Keratinocyte (primary cell): ENCODE data around the gene DCAF15. TPM values are rescaled to one million over a fixed set of nuclear protein-coding genes. Genes with fewer than 3 reads are reported as not detected.

Source experiments
- DNase-seq: peaks from one replicate; pipeline ENCODE4 v3.0.0-alpha.2; 2011; ENCODE audit warnings: low read depth, missing footprints, low spot score
- FAIRE-seq: peaks from 2 replicates; lab custom pipeline; 2011; peaks lifted over from hg19 to GRCh38; lab: Jason Lieb, UNC
- H2AFZ ChIP-seq: 2 replicates; pipeline ENCODE4 v1.6.0; 2012; ENCODE audit warnings: low read length, control low read depth, inconsistent platforms; ENCODE audit not compliant: control insufficient read depth
- H3K27ac ChIP-seq: 2 replicates; pipeline ENCODE4 v1.5.1; 2011; ENCODE audit warnings: low read length; ENCODE audit not compliant: control insufficient read depth, insufficient read depth
- H3K27me3 ChIP-seq: 3 replicates; pipeline ENCODE4 v1.6.0; 2011; ENCODE audit warnings: low read length; ENCODE audit not compliant: control insufficient read depth, insufficient read depth; ENCODE audit errors: extremely low read depth
- H3K36me3 ChIP-seq, 2 experiments: 2 replicates in 1 of 2; 3 replicates in 1 of 2; pipeline ENCODE4 v1.5.1; 2011; ENCODE audit warnings: low read length in 2 of 2, mild to moderate bottlenecking in 1 of 2; ENCODE audit not compliant: control insufficient read depth in 2 of 2, insufficient read depth in 2 of 2; ENCODE audit errors: extremely low read depth in 1 of 2
- H3K4me1 ChIP-seq: 3 replicates; pipeline ENCODE4 v1.5.1; 2011; ENCODE audit warnings: low read length; ENCODE audit not compliant: control insufficient read depth, insufficient read depth; ENCODE audit errors: extremely low read depth
- H3K4me2 ChIP-seq: 3 replicates; pipeline ENCODE4 v1.6.0; 2011; ENCODE audit warnings: low read depth, low read length; ENCODE audit not compliant: control insufficient read depth, insufficient read depth; ENCODE audit errors: extremely low read depth
- H3K4me3 ChIP-seq, 3 experiments: fragments of 200-600 bp in 1 of 3; sonication (generic) in 1 of 3; 2 replicates in 2 of 3; 3 replicates in 1 of 3; pipeline ENCODE4 v1.5.1; 2011 to 2016; ENCODE audit warnings: low read length in 3 of 3, mild to moderate bottlenecking in 3 of 3, control low read depth in 2 of 3, inconsistent platforms in 1 of 3, low read depth in 1 of 3, mixed read lengths in 1 of 3, mixed run types in 1 of 3, moderate library complexity in 1 of 3; ENCODE audit not compliant: control insufficient read depth in 2 of 3, insufficient read depth in 2 of 3; ENCODE audit errors: extremely low read depth in 1 of 3
- H3K79me2 ChIP-seq: 2 replicates; pipeline ENCODE4 v1.6.0; 2012; ENCODE audit warnings: low read length; ENCODE audit not compliant: control insufficient read depth, insufficient read depth
- H3K9ac ChIP-seq: 3 replicates; pipeline ENCODE4 v1.6.0; 2011; ENCODE audit warnings: low read length; ENCODE audit not compliant: control insufficient read depth, insufficient read depth; ENCODE audit errors: extremely low read depth
- H3K9me1 ChIP-seq: 3 replicates; pipeline ENCODE4 v1.6.0; 2011; ENCODE audit warnings: low read length; ENCODE audit not compliant: control insufficient read depth, insufficient read depth; ENCODE audit errors: extremely low read depth
- H3K9me3 ChIP-seq: 2 replicates; pipeline ENCODE4 v1.5.1; 2012; ENCODE audit warnings: low read depth, low read length; ENCODE audit not compliant: control insufficient read depth
- H4K20me1 ChIP-seq: 3 replicates; pipeline ENCODE4 v1.6.0; 2011; ENCODE audit warnings: low read length; ENCODE audit not compliant: control insufficient read depth, insufficient read depth; ENCODE audit errors: extremely low read depth
- CTCF ChIP-seq, 3 experiments: IDR thresholded peaks in 1 of 3; conservative IDR thresholded peaks in 1 of 3; optimal IDR thresholded peaks in 1 of 3; 2 replicates in 2 of 3; 3 replicates in 1 of 3; pipeline versions ENCODE3 to v1.5.1; 2011; ENCODE audit warnings: low read length in 3 of 3, mild to moderate bottlenecking in 3 of 3, moderate library complexity in 2 of 3, control low read depth in 1 of 3, inconsistent platforms in 1 of 3; ENCODE audit not compliant: insufficient read depth in 2 of 3; ENCODE audit errors: extremely low read depth in 1 of 3
- EZH2 ChIP-seq: IDR thresholded peaks from one replicate; pipeline ENCODE4 v1.6.1; 2012; ENCODE audit warnings: inconsistent platforms, mild to moderate bottlenecking, low read length, moderate library complexity
- dilution Hi-C: fragments of 300-500 bp; cut with MboI; formaldehyde crosslinking; loops from one replicate; pipeline ENCODE4 v1.7.0; 2020; ENCODE audit warnings: low sequenced_read_pairs; ENCODE audit not compliant: extremely low pct_ligation_motif_present
- polyA plus RNA-seq, 5 experiments: library from polyadenylated mRNA; depleted of rRNA in 3 of 5; stranded (reverse) in 3 of 5; stranded (forward) in 1 of 5; unstranded in 1 of 5; fragments of >200 nt; gene quantifications; 1 replicate in 1 of 5; 2 replicates in 3 of 5; 3 replicates in 1 of 5; pipeline versions ENCODE4 v1.2.1 to v1.2.3, GENCODE V29; 2011 to 2012; ENCODE audit warnings: missing spikeins in 2 of 5, low read depth in 1 of 5, low replicate concordance in 1 of 5

The DCAF15 gene
- polyA plus RNA-seq, 1 donor (not counting 4 experiments of a cell fraction or from before 2014, with no cell fraction given), result 15.1 TPM

- H3K4me3 ChIP-seq, result no peak overlapping the region
- no peak overlapping the region for H3K4me2 ChIP-seq
- TF ChIP-seq EZH2 (no peak), CTCF (optimal IDR thresholded peaks at IDR 0.05 in 1 of 3, IDR thresholded peaks at IDR 0.05 in 1 of 3, conservative IDR thresholded peaks at IDR 0.05 in 1 of 3; ENCODE audit: extremely low read depth in 1 of 3, insufficient read depth in 2 of 3, low read length in 3 of 3) (no peak)
- no peak overlapping the region for H2AFZ ChIP-seq
- FAIRE-seq, result no peak
- H4K20me1 ChIP-seq, result no peaks in the 10 kb centered on the region
- no peak for DNase-seq
- no peak overlapping the region for H3K27ac ChIP-seq
- peaks cover 9% of the 10 kb centered on the region for H3K4me1 ChIP-seq
- no peaks in the 10 kb centered on the region for H3K9me1 ChIP-seq
- H3K9ac ChIP-seq, result no peak overlapping the region
- dilution Hi-C loops, result no loop called here
- no peaks in the 10 kb centered on the region for H3K9me3 ChIP-seq
- no peaks in the 10 kb centered on the region for H3K27me3 ChIP-seq
- H3K36me3 ChIP-seq, result peaks cover 29 to 32% of the 10 kb centered on the region in 2 experiments
- peaks cover 19% of the 10 kb centered on the region for H3K79me2 ChIP-seq
These were observed 3.5 kb downstream of the DCAF15 start for GRCh38 chr19:13955662-13956364.

DNA sequence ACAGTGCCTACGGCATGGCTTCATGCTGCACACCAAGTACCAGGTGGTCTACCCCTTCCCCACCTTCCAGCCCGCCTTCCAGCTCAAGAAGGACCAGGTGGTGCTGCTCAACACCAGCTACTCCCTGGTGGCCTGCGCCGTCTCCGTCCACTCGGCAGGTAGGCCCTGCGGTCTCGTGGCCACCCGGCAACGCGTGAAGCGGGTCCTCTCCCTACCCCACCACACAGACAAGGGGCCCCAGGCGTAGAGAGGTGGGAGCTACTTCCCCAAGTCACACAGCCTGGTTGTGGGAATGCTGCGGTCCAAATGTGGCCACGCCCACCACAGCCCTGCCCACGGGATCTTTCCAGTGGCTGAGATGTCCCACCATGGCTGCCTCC lies 4.0 kb downstream of the DCAF15 start:
- Histone ChIP-seq H3K9me3 (no peaks in the 10 kb centered on the region), H3K27ac (no peak overlapping the region), H3K4me1 (peaks cover 9% of the 10 kb centered on the region), H3K27me3 (no peaks in the 10 kb centered on the region), H3K4me3 (no peak overlapping the region), H3K9me1 (no peaks in the 10 kb centered on the region), H3K36me3 (peaks cover 32 to 34% of the 10 kb centered on the region in 2 experiments), H3K79me2 (peaks cover 19% of the 10 kb centered on the region), H3K4me2 (no peak overlapping the region), H3K9ac (no peak overlapping the region), H4K20me1 (no peaks in the 10 kb centered on the region), H2AFZ (no peak overlapping the region)
- dilution Hi-C loops, result no loop called here
- DNase-seq, result no peak
- TF ChIP-seq EZH2, result no peak
- no peak for TF ChIP-seq CTCF (optimal IDR thresholded peaks at IDR 0.05 in 1 of 3, IDR thresholded peaks at IDR 0.05 in 1 of 3, conservative IDR thresholded peaks at IDR 0.05 in 1 of 3; ENCODE audit: extremely low read depth in 1 of 3, insufficient read depth in 2 of 3, low read length in 3 of 3)
- no peak for FAIRE-seq
